Measurements from ENCODE around the gene PDZD2. TPM values are rescaled to one million over a fixed set of nuclear protein-coding genes. Genes with fewer than 3 reads are reported as not detected.
"Not testable (repeated sequence)": the region's sequence is repeated elsewhere in the genome, so short reads cannot be mapped to it uniquely, and the experiment has no call there.

PDZD2 gene
- total RNA-seq, 1 donor from 2014 or later = 81.5 TPM

GRCh38 chr5:31674371-31674951, 35.5 kb downstream of the PDZD2 start:
- ATAC-seq (ENCODE audit: poor library complexity) (no peak), DNase-seq (no peak)
- intact Hi-C loops (cut with DNase I) = no loop called here

DNA sequence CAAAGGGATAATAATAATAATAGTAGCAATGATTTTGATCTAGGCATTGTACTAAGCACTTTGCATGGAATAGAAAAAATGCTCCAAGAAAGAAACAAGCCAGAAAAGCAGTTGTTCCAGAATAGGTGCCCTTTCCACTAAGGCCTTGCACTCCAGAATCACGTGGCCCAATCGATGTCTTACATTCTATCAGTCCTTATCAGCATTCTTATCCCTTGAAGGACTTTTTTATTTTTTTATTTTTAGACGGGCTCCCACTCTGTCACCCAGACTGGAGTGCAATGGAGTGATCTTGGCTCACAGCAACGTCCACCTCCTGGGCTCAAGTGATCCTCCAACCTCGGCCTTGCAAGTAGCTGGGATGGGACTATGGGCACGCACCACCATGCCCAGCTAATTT, 36.5 kb downstream of the PDZD2 start:
- intact Hi-C loops (cut with DNase I) = no loop called here
- ATAC-seq (ENCODE audit: poor library complexity) (no peak), DNase-seq (no peak)

- DNase-seq (no peak), ATAC-seq (ENCODE audit: poor library complexity) (peak; percentile 64)
- intact Hi-C loops (cut with DNase I) = loop anchor here (2.0 kb wide), 1 partner anchor 39 kb away; the partner anchor contains the start of gene PDZD2
Observed at GRCh38 chr5:31678180-31678579, 39.2 kb downstream of the PDZD2 start.

DNA sequence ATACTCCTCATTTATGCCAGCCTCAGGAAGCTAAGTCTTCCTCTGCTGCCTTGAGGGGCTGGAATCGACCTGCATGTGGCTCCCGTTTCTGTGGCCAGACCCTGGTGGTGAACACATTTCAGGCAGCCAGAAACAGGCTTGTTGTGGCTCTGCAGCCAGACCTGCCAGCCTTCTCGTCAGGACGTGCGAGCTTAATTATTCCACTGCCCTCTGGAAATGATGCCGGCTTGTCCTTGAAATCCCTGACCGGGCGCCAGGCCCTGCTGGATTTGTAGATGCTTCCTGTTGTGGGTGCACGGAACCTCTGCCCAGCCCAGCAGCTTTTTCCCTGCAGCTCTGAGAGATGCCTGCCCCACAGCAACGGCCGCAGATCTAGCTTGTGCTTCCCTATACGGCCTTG, 41.6 kb downstream of the PDZD2 start:
- intact Hi-C loops (cut with DNase I) = no loop called here
- DNase-seq = peak; percentile 85
- peak; percentile 84 for ATAC-seq (ENCODE audit: poor library complexity)

- no peak for DNase-seq
- intact Hi-C loops (cut with DNase I) = no loop called here
- no peak for ATAC-seq (ENCODE audit: poor library complexity)
Observed at GRCh38 chr5:31682025-31682424, 43.1 kb downstream of the PDZD2 start.

- no peak for DNase-seq
- intact Hi-C loops (cut with DNase I) = no loop called here
Observed at GRCh38 chr5:31682851-31683250, 43.9 kb downstream of the PDZD2 start.

DNA sequence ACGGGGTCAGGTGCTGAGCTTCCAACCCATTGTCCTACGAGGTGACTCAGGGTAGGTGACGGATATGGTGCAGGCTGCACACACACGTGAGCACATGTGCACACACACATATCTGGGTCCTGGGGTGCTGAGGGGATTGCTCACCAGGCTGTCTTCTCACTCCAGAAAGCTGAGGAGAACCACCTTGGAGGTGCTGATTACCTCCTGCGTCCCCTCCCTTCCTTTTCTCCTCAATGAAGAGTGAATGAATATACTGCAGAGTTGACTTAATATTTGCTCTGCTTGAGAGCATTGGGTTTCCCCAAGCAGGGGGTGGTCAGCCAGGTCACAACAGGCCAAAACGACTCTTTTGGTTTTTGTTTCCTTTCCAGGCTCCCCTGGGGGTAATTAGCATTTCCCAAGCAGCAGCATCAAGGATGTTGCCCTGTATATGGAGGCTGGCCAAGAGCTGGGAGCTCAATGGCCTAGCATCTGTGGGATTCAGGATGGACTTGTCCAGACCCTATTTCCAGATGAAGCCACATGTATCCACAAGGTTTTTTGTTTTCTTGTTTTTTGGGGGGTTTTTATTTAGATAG, 49.7 kb downstream of the PDZD2 start:
- no peak for ATAC-seq (ENCODE audit: poor library complexity)
- intact Hi-C loops (cut with DNase I) = loop anchor here (5.0 kb wide), 1 partner anchor 119 kb away; no protein-coding TSS in a partner anchor

More at GRCh38 chr5:31682851-31683250, 43.9 kb downstream of the PDZD2 start:
- no peak for ATAC-seq (ENCODE audit: poor library complexity)

GRCh38 chr5:31691408-31691807, 52.5 kb downstream of the PDZD2 start:
- intact Hi-C loops (cut with DNase I); DNase-seq: not testable (repeated sequence)

More for the DNA sequence above, 49.7 kb downstream of the PDZD2 start:
- no peak for DNase-seq

DNA sequence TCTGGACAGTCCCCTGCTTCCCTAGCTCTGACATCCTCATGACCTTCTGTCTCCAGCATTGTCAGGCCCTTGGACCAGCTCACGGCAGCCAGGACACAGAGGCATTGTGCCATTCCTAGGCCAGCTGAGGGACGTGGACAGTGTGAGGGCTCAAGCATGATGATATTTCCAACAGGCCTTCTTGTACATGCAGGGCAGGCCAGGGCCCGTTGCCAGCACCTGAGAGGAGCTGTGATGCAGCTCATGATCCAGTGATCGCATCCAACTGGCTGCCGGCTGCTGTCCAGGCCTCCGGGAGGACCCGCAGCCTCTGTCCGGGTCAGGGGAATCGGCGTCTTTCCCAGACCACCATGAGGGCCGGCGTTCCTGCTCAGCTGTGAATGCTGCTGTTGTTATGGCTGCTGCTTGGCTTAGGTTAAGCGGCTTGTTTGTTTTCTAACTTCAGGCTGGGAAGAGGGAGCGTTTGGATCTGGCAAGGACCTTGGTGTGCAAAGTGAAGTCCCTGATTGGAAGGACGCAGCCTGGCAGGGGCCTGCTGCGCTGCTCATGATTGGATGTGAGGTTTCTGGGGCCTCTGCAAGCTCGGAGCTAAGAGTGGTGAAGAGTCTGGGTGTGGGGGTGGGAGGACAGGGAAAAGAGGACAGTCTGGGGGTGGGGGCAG, 53.8 kb downstream of the PDZD2 start:
- peak; percentile 87 for ATAC-seq (ENCODE audit: poor library complexity)
- DNase-seq = peak; percentile 88
- intact Hi-C loops (cut with DNase I) = no loop called here

More at GRCh38 chr5:31691408-31691807, 52.5 kb downstream of the PDZD2 start:
- ATAC-seq (ENCODE audit: poor library complexity) = not testable (repeated sequence)

DNA sequence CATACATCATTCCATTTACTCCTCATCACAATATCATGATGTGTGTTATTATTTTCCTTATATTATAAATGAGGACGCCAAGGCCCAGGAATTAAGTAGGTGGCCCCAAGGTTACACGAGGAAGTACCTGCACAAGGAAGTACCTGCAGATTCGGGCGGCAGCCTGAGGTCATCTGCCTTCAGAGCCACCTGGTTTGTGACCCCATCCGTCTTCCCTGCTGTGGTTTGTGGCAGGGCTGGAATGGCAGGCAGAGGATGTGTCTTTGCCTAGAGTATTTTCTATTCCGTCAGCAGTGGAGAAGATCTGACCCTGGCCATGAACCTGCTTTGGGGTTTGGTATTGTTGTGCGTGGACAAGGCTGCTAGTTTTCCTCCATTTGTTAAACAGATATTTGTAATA, 59.7 kb downstream of the PDZD2 start:
- DNase-seq (no peak), ATAC-seq (ENCODE audit: poor library complexity) (no peak)
- intact Hi-C loops (cut with DNase I) = no loop called here

DNA sequence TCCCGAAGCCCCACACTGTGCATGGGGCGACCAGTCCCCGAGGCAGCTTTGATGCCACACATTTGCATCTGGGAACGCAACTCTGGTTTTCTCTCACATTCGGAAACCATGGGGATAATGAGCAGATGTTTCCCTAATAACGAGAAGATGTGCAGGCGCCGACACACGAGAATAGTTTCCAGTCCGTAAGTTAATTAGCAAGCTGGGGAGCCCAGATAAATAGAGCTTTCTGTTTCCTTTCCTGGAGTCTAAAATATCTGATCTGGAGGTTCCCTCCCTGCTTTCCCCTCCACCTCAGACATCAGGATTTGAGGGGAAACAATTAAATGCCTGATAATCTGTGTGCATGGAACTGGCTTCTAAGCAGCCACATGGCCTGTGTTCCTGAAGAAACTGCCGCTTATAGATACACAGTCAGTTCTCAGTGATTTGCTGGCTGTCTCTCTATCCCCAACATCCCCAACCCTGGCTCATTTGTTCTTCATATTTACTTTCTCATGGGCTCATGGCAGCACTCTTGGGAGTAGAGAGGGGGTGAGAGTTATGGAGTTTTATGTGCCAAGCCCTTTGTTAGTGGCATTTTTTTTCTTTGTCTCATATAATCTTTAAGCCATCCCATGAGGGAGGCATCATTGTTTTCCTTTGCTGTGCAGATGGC, 62.8 kb downstream of the PDZD2 start:
- intact Hi-C loops (cut with DNase I) = no loop called here
- ATAC-seq (ENCODE audit: poor library complexity) (no peak), DNase-seq (no peak)

DNA sequence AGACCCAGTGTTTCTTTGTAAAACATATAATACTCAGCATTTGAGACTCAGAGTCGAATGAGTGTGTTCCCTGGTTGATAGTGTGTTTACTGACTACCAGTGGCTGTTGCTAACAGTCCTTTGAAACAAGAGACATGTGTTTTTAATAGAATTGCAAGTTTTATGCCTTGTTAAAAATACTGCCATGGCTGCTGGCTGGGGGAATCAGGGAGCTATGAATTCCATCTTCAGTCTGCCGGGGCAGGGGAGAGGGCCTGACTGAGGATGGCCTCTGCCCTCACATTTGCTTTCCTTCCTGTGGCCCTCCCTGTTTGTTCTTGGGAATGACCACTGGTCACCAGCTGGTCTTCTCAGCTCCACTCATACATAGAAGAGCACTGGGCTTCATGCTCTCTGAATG, 63.8 kb downstream of the PDZD2 start:
- DNase-seq (no peak), ATAC-seq (ENCODE audit: poor library complexity) (peak; percentile 41)
- intact Hi-C loops (cut with DNase I) = no loop called here

- no peak for DNase-seq
- intact Hi-C loops (cut with DNase I) = no loop called here
- ATAC-seq (ENCODE audit: poor library complexity) = no peak
Observed at GRCh38 chr5:31703757-31704156, 64.8 kb downstream of the PDZD2 start.

DNA sequence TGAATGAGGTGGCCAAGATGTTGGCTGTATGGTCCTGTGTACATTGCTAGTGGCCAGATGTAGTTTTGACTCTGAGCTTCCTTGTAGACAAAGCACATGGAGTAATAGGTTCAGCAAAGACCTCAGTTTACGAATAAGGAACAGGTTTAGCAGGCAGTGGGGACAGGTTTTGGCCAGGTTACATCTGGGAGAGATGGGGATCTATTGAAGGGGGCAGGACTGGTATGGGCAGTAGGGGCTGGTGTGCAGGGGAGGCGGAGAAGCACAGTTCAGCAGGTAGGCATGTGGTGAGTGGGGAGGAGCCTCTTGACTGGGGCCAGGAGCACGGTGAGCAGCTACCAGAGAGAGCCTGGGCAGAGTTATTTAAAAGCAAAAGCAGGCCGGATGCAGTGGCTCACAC, 67.3 kb downstream of the PDZD2 start:
- intact Hi-C loops (cut with DNase I) = no loop called here
- DNase-seq (no peak), ATAC-seq (ENCODE audit: poor library complexity) (no peak)

GRCh38 chr5:31707329-31707728, 68.4 kb downstream of the PDZD2 start:
- no peak for ATAC-seq (ENCODE audit: poor library complexity)
- intact Hi-C loops (cut with DNase I) = no loop called here
- no peak for DNase-seq

- no peak for ATAC-seq (ENCODE audit: poor library complexity)
- intact Hi-C loops (cut with DNase I) = no loop called here
- DNase-seq = no peak
Observed at GRCh38 chr5:31708089-31708488, 69.2 kb downstream of the PDZD2 start.

DNA sequence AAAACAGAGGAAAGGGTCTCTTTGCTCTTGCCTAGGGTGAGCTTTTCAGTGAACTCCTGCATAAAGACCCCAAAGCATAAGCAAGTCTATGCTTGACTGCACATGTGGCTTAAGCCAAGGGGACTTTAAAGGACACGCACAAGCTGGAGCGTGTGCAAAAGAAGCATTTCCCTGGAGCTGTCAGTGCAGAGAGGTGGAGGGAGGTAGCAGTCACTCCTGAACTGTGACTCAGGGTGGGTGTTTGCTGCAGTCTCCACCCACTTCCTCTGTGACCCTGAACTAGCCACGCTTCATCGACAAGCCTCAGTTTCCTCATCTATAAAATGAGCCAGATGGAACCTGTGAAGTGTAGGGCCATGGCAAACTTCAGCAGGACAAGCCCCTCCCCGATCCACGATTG, 72.4 kb downstream of the PDZD2 start:
- intact Hi-C loops (cut with DNase I) = no loop called here
- DNase-seq (no peak), ATAC-seq (ENCODE audit: poor library complexity) (peak; percentile 59)

- no peak for DNase-seq
- intact Hi-C loops (cut with DNase I) = no loop called here
- ATAC-seq (ENCODE audit: poor library complexity) = peak; percentile 48
Observed at GRCh38 chr5:31711935-31712592, 73.1 kb downstream of the PDZD2 start.

GRCh38 chr5:31717561-31717960, 78.6 kb downstream of the PDZD2 start:
- intact Hi-C loops (cut with DNase I) = no loop called here

More at GRCh38 chr5:31717561-31717960, 78.6 kb downstream of the PDZD2 start:
- DNase-seq (no peak), ATAC-seq (ENCODE audit: poor library complexity) (no peak)

Measured in Right ventricle myocardium superior (tissue), 1 donor.